Thoracic aorta (tissue), 2 donors: ENCODE data around the gene ATG3. TPM values are rescaled to one million over a fixed set of nuclear protein-coding genes. Genes with fewer than 3 reads are reported as not detected.

ENCODE experiments used
- ATAC-seq: fragments of 150-250 bp; one replicate; pipeline ENCODE4 v1.8.0; 2017; ENCODE audit warnings: low read depth; ENCODE audit not compliant: insufficient number of reproducible peaks, low FRiP score
- DNase-seq: peaks from one replicate; pipeline ENCODE4 v3.0.0-alpha.2; 2020; ENCODE audit warnings: low spot score
- H3K27ac ChIP-seq, 2 donors: fragments of 200-600 bp; sonication (generic); 1 replicate in 1 of 2; 2 replicates in 1 of 2; pipeline ENCODE4 v1.5.1; 2016; ENCODE audit warnings: mild to moderate bottlenecking in 2 of 2, moderate library complexity in 2 of 2
- H3K27me3 ChIP-seq: fragments of 200-600 bp; sonication (generic); replicated peaks from 2 replicates; pipeline ENCODE4 v1.6.0; 2016; ENCODE audit warnings: mild to moderate bottlenecking; ENCODE audit not compliant: insufficient read depth
- H3K36me3 ChIP-seq: fragments of 200-600 bp; sonication (generic); one replicate; pipeline ENCODE4 v1.5.1; 2016
- H3K4me1 ChIP-seq, 2 donors: fragments of 200-600 bp; sonication (generic); 1 replicate in 1 of 2; 2 replicates in 1 of 2; pipeline versions ENCODE4 v1.5.1 to v1.6.0; 2016; ENCODE audit warnings: low read depth in 2 of 2, mild to moderate bottlenecking in 1 of 2; ENCODE audit not compliant: control insufficient read depth in 1 of 2
- H3K4me3 ChIP-seq: fragments of 200-600 bp; sonication (generic); 2 replicates; pipeline ENCODE4 v1.5.1; 2016; ENCODE audit warnings: mild to moderate bottlenecking
- H3K9me3 ChIP-seq: fragments of 200-600 bp; sonication (generic); 2 replicates; pipeline ENCODE4 v1.5.1; 2016
- total RNA-seq, 2 donors: library from RNA; depleted of rRNA; stranded (reverse); fragments of >200 nt; gene quantifications; one replicate each; pipeline versions ENCODE4 v1.1.0 to v1.2.3, GENCODE V29; 2016
- TF ChIP-seq, protein P1 (sequence below): fragments of 200-600 bp; sonication (generic); IDR thresholded peaks from one replicate; pipeline ENCODE4 v1.5.1; 2019; ENCODE audit warnings: antibody characterized with exemption

ATG3 gene
- total RNA-seq, 2 donors from 2014 or later = 37.5 to 52.6 TPM

DNA sequence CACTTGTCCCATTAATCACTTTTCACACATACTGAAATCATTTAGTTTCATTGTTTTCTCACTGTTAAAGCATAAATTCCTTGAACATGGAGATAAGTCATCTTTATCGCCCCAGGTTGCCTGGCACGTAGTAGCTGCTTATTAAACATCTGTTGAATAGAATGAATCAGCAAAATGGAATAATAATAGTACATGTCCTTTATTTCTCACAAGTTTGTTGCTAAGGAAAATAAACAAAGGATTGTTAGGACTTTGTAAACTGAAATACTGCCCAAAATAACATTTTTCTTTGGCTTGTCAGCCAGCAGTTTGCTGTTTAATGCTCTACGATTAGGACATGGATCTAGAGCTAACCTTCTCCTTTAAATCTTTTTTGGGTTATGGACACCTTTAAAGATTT is 17.9 kb upstream of the ATG3 start:
- DNase-seq (no peak), ATAC-seq (peak; percentile 77)
- TF ChIP-seq, protein P1, sequence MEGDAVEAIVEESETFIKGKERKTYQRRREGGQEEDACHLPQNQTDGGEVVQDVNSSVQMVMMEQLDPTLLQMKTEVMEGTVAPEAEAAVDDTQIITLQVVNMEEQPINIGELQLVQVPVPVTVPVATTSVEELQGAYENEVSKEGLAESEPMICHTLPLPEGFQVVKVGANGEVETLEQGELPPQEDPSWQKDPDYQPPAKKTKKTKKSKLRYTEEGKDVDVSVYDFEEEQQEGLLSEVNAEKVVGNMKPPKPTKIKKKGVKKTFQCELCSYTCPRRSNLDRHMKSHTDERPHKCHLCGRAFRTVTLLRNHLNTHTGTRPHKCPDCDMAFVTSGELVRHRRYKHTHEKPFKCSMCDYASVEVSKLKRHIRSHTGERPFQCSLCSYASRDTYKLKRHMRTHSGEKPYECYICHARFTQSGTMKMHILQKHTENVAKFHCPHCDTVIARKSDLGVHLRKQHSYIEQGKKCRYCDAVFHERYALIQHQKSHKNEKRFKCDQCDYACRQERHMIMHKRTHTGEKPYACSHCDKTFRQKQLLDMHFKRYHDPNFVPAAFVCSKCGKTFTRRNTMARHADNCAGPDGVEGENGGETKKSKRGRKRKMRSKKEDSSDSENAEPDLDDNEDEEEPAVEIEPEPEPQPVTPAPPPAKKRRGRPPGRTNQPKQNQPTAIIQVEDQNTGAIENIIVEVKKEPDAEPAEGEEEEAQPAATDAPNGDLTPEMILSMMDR = no peak
- Histone ChIP-seq H3K9me3 (no peaks in the 10 kb centered on the region), H3K27me3 (no peaks in the 10 kb centered on the region), H3K4me1 (peaks cover 9 to 11% of the 10 kb centered on the region in 2 donors), H3K27ac (peak overlapping the region in 1 of 2 donors; percentile 56), H3K36me3 (peaks cover 24% of the 10 kb centered on the region), H3K4me3 (no peak overlapping the region)

DNA sequence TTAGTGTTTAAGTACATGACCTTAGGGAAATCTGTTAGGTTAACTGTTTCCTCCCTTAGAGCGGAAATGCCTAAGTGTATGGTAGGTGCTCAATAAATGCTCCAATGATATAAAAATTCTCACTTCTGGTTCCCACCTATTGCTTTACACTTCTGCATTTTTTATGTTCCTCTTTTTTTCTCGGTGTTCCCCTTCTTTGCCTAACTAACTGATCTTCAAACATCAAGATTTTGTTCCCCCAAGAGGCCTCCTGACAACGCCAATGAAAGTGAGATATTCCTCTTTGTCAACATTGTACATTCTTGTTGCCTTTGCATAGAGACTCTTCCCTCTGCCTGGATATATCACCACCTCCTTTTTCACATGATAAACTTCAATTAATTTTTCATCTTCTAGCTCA is 17.5 kb upstream of the ATG3 start:
- ATAC-seq (no peak), DNase-seq (no peak)
- no peaks in the 10 kb centered on the region for H3K9me3 ChIP-seq
- H3K27ac ChIP-seq = peak overlapping the region in 1 of 2 donors; percentile 56
- TF ChIP-seq, protein P1 = no peak
- H3K4me1 ChIP-seq = peaks cover 9 to 11% of the 10 kb centered on the region in 2 donors
- no peaks in the 10 kb centered on the region for H3K27me3 ChIP-seq
- no peak overlapping the region for H3K4me3 ChIP-seq
- peaks cover 20% of the 10 kb centered on the region for H3K36me3 ChIP-seq

DNA sequence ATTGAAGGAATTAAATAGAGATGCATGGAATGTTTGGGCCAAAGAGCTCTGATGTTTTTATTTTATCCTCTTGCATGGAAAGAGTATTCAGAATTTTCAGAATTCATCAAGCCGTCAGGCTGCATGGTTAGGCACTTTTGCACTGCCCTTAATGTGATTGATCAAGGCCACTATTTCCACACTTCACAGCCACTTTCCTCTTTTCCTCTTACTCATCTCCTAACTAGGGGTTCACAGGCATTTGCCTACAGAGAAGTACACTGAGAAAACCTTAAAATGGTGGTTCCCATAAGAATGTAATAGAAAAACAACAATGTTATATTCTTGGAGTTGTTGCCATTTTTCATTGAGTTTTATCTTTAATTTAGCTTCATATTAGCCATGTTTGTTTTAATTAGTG is 10.9 kb upstream of the ATG3 start:
- no peak for ATAC-seq
- H3K27me3 ChIP-seq = no peaks in the 10 kb centered on the region
- no peak overlapping the region for H3K4me3 ChIP-seq
- H3K9me3 ChIP-seq = no peaks in the 10 kb centered on the region
- H3K27ac ChIP-seq = no peak overlapping the region
- DNase-seq = no peak
- H3K4me1 ChIP-seq = no peaks in the 10 kb centered on the region
- TF ChIP-seq, protein P1 = no peak
- H3K36me3 ChIP-seq = peaks cover 21% of the 10 kb centered on the region

DNA sequence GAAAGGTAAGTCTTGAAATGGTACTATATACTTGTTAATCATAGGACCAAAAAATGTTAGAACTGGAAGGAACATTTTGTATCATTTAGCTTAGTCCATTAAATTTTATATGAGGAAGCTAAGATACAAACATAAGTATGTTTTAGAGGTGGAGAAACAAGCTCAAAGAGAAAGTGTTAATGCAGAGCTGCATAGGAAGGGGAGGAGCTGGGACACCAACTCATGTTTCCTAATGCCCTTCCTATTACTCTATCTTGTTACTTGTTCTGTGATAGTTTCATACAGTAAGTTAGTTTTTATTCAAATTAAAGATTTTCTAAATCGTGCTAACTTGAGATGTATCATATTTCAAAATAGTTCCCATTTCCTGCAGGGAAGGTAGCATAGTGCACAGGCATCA is 7.5 kb upstream of the ATG3 start:
- no peaks in the 10 kb centered on the region for H3K27me3 ChIP-seq
- no peak for DNase-seq
- peaks cover 14% of the 10 kb centered on the region for H3K36me3 ChIP-seq
- no peak overlapping the region for H3K27ac ChIP-seq
- H3K4me1 ChIP-seq = no peaks in the 10 kb centered on the region
- no peaks in the 10 kb centered on the region for H3K9me3 ChIP-seq
- TF ChIP-seq, protein P1 = no peak
- no peak for ATAC-seq
- no peak overlapping the region for H3K4me3 ChIP-seq

DNA sequence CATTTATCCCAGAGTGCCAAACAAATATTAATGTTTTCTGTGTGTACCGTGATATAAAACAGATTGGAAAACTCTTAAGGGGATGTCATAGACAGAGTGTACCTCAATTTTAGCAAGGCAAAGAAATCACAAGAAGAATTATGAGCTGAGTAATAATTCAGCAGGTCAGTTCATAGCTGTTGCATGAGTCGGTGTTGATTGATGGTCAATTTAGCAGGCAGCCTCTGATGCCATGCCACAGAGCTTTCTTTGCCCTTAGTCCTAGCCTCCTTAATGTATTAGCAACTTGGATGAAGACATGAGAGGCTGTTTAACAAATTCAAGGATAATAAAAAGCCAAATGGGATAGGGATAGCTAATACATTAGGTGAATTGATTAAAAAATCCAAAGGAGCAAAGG is 6.9 kb upstream of the ATG3 start:
- peaks cover 14% of the 10 kb centered on the region for H3K36me3 ChIP-seq

More for the DNA sequence above, 6.9 kb upstream of the ATG3 start:
- no peak overlapping the region for H3K27ac ChIP-seq
- TF ChIP-seq, protein P1 = no peak
- ATAC-seq = no peak
- no peaks in the 10 kb centered on the region for H3K9me3 ChIP-seq
- H3K4me3 ChIP-seq = no peak overlapping the region
- H3K27me3 ChIP-seq = no peaks in the 10 kb centered on the region
- no peak for DNase-seq
- H3K4me1 ChIP-seq = peaks cover under 1 to 5% of the 10 kb centered on the region in 2 donors
